Cardiac muscle cell (in vitro differentiated cells and primary cell): ENCODE measurements around the gene RAI1. TPM values are rescaled to one million over a fixed set of nuclear protein-coding genes. Genes with fewer than 3 reads are reported as not detected.

Source experiments
- DNase-seq, 2 donors: peaks; one replicate each; pipeline versions ENCODE4 v3.0.0 to v3.0.0-alpha.2; 2010 to 2017; ENCODE audit warnings: low read depth in 1 of 2, low spot score in 1 of 2
- H3K27ac ChIP-seq: fragments of 200-600 bp; sonication (generic); 2 replicates; pipeline ENCODE4 v1.5.1; 2016
- H3K27me3 ChIP-seq: fragments of 200-600 bp; sonication (generic); 2 replicates; pipeline ENCODE4 v1.6.0; 2016; ENCODE audit warnings: control low read depth
- H3K36me3 ChIP-seq: fragments of 200-600 bp; sonication (generic); 2 replicates; pipeline ENCODE4 v1.5.1; 2016; ENCODE audit warnings: control low read depth
- H3K4me1 ChIP-seq: fragments of 200-600 bp; sonication (generic); 2 replicates; pipeline ENCODE4 v1.8.1; 2017; ENCODE audit warnings: low read depth, mild to moderate bottlenecking, mixed run types
- H3K4me3 ChIP-seq: fragments of 200-600 bp; sonication (generic); 2 replicates; pipeline ENCODE4 v1.5.1; 2016; ENCODE audit warnings: mild to moderate bottlenecking
- H3K9me3 ChIP-seq: fragments of 200-600 bp; sonication (generic); 2 replicates; pipeline ENCODE4 v1.5.1; 2017; ENCODE audit warnings: low read depth, mild to moderate bottlenecking, control low read depth
- CTCF ChIP-seq: IDR thresholded peaks from 2 replicates; pipeline ENCODE4 v1.5.1; 2012; ENCODE audit warnings: low read depth, mild to moderate bottlenecking, low read length
- polyA plus RNA-seq: library from polyadenylated mRNA; unstranded; fragments of >200 nt; fragmentation: Nextera tagmentation; extraction: Ambion mirVana; gene quantifications from 2 replicates; pipeline ENCODE4 v1.2.1, GENCODE V29; 2016
- total RNA-seq: library from RNA; depleted of rRNA; stranded (reverse); fragments of >200 nt; gene quantifications from 2 replicates; pipeline ENCODE4 v1.2.3, GENCODE V29; 2016

Gene RAI1
- total and polyA plus RNA-seq, 2 experiments from 2014 or later = 20.2 to 46.2 TPM

DNA sequence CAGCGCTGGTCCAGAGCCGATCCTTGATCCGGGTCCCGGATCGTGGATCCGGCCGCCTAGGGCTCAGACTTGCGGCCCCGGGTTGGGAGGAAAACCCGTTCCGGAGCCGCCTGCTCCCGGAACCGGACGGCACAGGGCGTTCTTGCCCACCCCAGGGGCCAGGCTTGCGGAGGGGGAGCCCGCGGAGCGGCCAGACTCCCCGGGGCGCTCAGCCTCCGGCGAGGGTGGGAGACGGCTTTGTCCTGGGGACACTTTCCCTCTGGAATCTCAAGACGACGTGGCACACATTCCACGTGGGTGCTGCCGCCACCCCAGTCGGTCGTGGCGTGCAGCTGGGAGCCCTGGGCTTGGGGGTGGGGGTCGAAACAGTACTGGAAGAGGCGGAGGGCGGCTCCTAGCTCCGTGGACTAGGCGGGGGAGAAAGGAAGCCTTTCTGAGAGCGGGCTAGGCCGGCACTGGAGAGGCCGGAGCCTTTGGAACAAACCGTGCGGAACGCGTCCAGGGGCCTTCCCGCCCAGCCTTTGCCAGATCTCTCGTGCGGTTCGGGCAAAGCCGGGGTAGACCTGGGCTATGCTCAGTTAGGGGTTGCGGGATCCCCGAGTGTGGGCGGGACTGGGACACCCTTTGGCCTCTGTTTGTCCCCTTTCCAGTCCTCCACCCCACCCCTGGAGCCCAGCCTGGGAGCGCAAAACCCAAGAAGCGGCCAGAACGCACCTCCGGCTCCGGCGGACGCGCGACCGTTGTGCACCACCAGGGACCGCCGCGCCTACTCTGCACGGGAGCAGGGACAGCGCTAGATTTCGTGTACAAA, 129.0 kb downstream of the RAI1 start:
- Histone ChIP-seq H3K4me1 (peaks cover 37% of the 10 kb centered on the region), H3K27ac (no peak overlapping the region), H3K9me3 (no peaks in the 10 kb centered on the region), H3K4me3 (peak overlapping the region; percentile 3), H3K27me3 (no peaks in the 10 kb centered on the region), H3K36me3 (no peaks in the 10 kb centered on the region)
- peak; percentile 79 to 82 for DNase-seq
- no peak for TF ChIP-seq CTCF

DNA sequence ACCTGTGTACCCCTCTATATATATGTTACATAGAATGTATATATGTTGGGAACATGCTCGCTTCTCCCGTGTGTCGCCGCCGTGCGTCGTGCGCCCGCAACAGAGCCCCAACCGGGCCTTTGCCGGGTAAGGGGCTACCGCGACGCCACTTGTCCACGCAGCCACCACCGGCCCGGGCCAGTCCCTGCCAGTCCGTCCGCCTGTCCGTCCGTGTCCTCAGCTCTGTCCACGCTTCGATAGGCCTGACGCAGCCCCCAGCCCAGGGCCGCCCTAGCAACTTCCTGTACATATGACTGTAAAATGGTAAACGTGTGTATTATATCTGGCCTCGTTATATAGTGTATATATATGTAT, 129.6 kb downstream of the RAI1 start:
- no peaks in the 10 kb centered on the region for H3K36me3 ChIP-seq
- no peaks in the 10 kb centered on the region for H3K9me3 ChIP-seq
- H3K27me3 ChIP-seq = no peaks in the 10 kb centered on the region
- H3K27ac ChIP-seq = no peak overlapping the region
- TF ChIP-seq CTCF = no peak
- H3K4me3 ChIP-seq = no peak overlapping the region
- H3K4me1 ChIP-seq = peaks cover 38% of the 10 kb centered on the region
- no peak for DNase-seq

- Histone ChIP-seq H3K36me3 (no peaks in the 10 kb centered on the region), H3K27me3 (no peaks in the 10 kb centered on the region), H3K4me3 (no peak overlapping the region), H3K9me3 (no peaks in the 10 kb centered on the region), H3K27ac (peak overlapping the region; percentile 33), H3K4me1 (peaks cover 38% of the 10 kb centered on the region)
- peak; percentile 56 to 58 for DNase-seq
- no peak for TF ChIP-seq CTCF
Measured at GRCh38 chr17:17811381-17812210, 130.3 kb downstream of the RAI1 start.

DNA sequence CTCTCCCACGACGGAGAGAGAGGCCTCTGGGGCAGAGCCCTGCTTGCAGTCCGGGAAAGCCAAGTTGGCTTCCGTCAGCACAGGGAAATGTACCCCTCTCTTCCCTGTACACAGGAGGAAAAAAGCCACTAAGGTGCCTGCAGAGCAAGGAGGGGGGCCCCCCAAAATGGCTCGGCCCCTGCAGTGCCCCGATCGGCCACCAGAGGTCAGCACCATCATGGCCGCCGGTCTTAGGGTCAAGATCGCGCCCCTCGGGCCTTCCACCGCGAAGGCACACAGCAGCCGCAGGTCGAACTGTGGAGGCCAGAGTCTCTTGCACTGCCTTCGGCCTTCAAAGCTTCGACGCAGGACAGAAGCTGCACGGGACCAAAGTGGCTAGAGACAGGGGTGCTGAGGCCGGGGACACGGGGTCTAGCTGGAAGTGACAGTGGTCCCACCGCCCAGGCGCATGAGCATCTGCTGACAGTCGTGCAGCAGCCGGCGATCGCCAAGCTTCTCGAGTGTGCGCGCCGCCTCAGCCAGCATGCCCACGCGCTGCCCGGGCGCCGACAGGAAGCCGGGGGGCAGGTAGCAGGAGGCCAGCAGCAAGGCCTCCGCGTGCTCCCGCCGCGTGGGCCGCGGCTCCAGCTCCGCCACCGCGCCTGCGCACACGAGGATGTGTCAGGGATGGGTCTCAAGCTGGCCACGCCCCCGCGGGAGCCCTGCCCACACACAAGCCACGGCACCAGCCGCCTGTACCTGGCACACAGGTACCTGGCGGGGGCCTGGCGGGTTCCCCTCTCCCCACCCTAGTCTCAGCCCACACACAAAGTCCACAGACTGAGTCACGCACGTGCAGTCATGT, 131.2 kb downstream of the RAI1 start:
- TF ChIP-seq CTCF = peak; percentile 97
- H3K27ac ChIP-seq = peak overlapping the region; percentile 33
- H3K4me1 ChIP-seq = peaks cover 38% of the 10 kb centered on the region
- DNase-seq = peak; percentile 73 to 75
- no peaks in the 10 kb centered on the region for H3K9me3 ChIP-seq
- no peaks in the 10 kb centered on the region for H3K36me3 ChIP-seq
- H3K4me3 ChIP-seq = no peak overlapping the region
- H3K27me3 ChIP-seq = no peaks in the 10 kb centered on the region

GRCh38 chr17:17813055-17813724, 131.9 kb downstream of the RAI1 start:
- Histone ChIP-seq H3K9me3 (no peaks in the 10 kb centered on the region), H3K4me1 (peaks cover 38% of the 10 kb centered on the region), H3K36me3 (no peaks in the 10 kb centered on the region), H3K27ac (no peak overlapping the region), H3K4me3 (no peak overlapping the region), H3K27me3 (no peaks in the 10 kb centered on the region)
- DNase-seq = no peak
- TF ChIP-seq CTCF = no peak
